H1 (cell line): ENCODE data around the gene FARS2. TPM values are rescaled to one million over a fixed set of nuclear protein-coding genes. Genes with fewer than 3 reads are reported as not detected.

Source experiments
- CTCF ChIA-PET: fragments of 300-600 bp; sonication (Branson Sonifier 250); formaldehyde crosslinking; loops from one replicate; lab custom pipeline; 2021; ENCODE audit not compliant: partially characterized antibody; lab: Charles Lee
- POLR2A ChIA-PET: fragments of 300-600 bp; sonication (Branson Sonifier 250); formaldehyde crosslinking; loops from one replicate; lab custom pipeline; 2021; ENCODE audit warnings: inconsistent platforms; ENCODE audit not compliant: partially characterized antibody; lab: Charles Lee
- DNase-seq, 2 experiments: peaks; one replicate each; pipeline versions ENCODE4 v3.0.0 to v3.0.0-alpha.2; 2010 to 2022; ENCODE audit warnings: low spot score in 2 of 2, low read depth in 1 of 2, mixed read lengths in 1 of 2
- FAIRE-seq: peaks from 2 replicates; lab custom pipeline; 2011; peaks lifted over from hg19 to GRCh38; lab: Jason Lieb, UNC
- H2AFZ ChIP-seq: 2 replicates; pipeline ENCODE4 v1.8.1; 2012; ENCODE audit warnings: low read length, inconsistent platforms
- H2AK5ac ChIP-seq: 2 replicates; pipeline ENCODE4 v1.6.1; 2013; ENCODE audit warnings: low read depth, low read length
- H2BK120ac ChIP-seq: replicated peaks from 2 replicates; pipeline ENCODE3; 2013; ENCODE audit warnings: low read depth, low read length, inconsistent platforms
- H2BK12ac ChIP-seq: 2 replicates; pipeline ENCODE4 v1.6.1; 2013; ENCODE audit warnings: low read depth, low read length
- H2BK15ac ChIP-seq: 2 replicates; pipeline ENCODE4 v1.6.1; 2013; ENCODE audit warnings: low read length
- H2BK20ac ChIP-seq: 2 replicates; pipeline ENCODE4 v1.6.1; 2013; ENCODE audit warnings: low read length
- H2BK5ac ChIP-seq: 2 replicates; pipeline ENCODE4 v1.6.1; 2013; ENCODE audit warnings: low read depth, low read length
- H3K14ac ChIP-seq: 2 replicates; pipeline ENCODE4 v1.6.1; 2013; ENCODE audit warnings: inconsistent platforms; ENCODE audit not compliant: insufficient read length
- H3K18ac ChIP-seq: 2 replicates; pipeline ENCODE4 v1.6.1; 2013; ENCODE audit warnings: low read length; ENCODE audit errors: extremely low read depth
- H3K23ac ChIP-seq: 2 replicates; pipeline ENCODE4 v1.6.1; 2013; ENCODE audit warnings: inconsistent platforms; ENCODE audit not compliant: insufficient read length
- H3K23me2 ChIP-seq: 2 replicates; pipeline ENCODE4 v1.6.1; 2013; ENCODE audit warnings: low read depth, low read length
- H3K27ac ChIP-seq: 2 replicates; pipeline ENCODE4 v1.6.1; 2011; ENCODE audit warnings: low read depth, low read length, inconsistent platforms
- H3K27me3 ChIP-seq, 4 experiments: replicated peaks in 1 of 4; 1 replicate in 1 of 4; 2 replicates in 3 of 4; pipeline versions ENCODE4 v1.6.1 to v1.8.1; 2011 to 2013; ENCODE audit warnings: low read length in 3 of 4, mild to moderate bottlenecking in 3 of 4, inconsistent platforms in 2 of 4, mixed read lengths in 2 of 4, moderate library complexity in 1 of 4; ENCODE audit not compliant: control insufficient read depth in 3 of 4, insufficient read depth in 3 of 4; ENCODE audit errors: extremely low read depth in 1 of 4
- H3K36me3 ChIP-seq, 4 experiments: 2 replicates each; pipeline versions ENCODE4 v1.6.1 to v1.8.1; 2011 to 2013; ENCODE audit warnings: mild to moderate bottlenecking in 4 of 4, low read length in 3 of 4, moderate library complexity in 2 of 4, control low read depth in 1 of 4, inconsistent platforms in 1 of 4; ENCODE audit not compliant: insufficient read depth in 4 of 4, control insufficient read depth in 2 of 4
- H3K4ac ChIP-seq: replicated peaks from 2 replicates; pipeline ENCODE3; 2013; ENCODE audit warnings: low read length, low read depth, mixed read lengths, inconsistent platforms; ENCODE audit not compliant: insufficient read length
- H3K4me1 ChIP-seq, 4 experiments: replicated peaks in 1 of 4; 1 replicate in 1 of 4; 2 replicates in 3 of 4; pipeline versions ENCODE4 v1.6.1 to v1.8.1; 2011 to 2013; ENCODE audit warnings: low read length in 3 of 4, inconsistent platforms in 2 of 4, mixed read lengths in 1 of 4; ENCODE audit not compliant: insufficient read depth in 4 of 4, control insufficient read depth in 3 of 4
- H3K4me2 ChIP-seq, 2 experiments: 2 replicates each; pipeline versions ENCODE4 v1.6.1 to v1.8.1; 2011 to 2013; ENCODE audit warnings: low read depth in 2 of 2, low read length in 2 of 2, control low read depth in 1 of 2, inconsistent platforms in 1 of 2, mild to moderate bottlenecking in 1 of 2; ENCODE audit not compliant: insufficient read depth in 1 of 2
- H3K4me3 ChIP-seq, 4 experiments: fragments of 200-600, 300-600 bp in 1 of 4; sonication (generic), shearing (Covaris generic), sonication (Bioruptor Twin) in 1 of 4; 2 replicates each; pipeline versions ENCODE4 v1.5.1 to v1.8.1; 2011 to 2016; ENCODE audit warnings: low read length in 4 of 4, low read depth in 3 of 4, control low read depth in 2 of 4, inconsistent platforms in 2 of 4, mild to moderate bottlenecking in 2 of 4, mixed read lengths in 1 of 4, moderate library complexity in 1 of 4; ENCODE audit not compliant: insufficient read depth in 2 of 4; ENCODE audit errors: extremely low read depth in 1 of 4
- H3K56ac ChIP-seq: replicated peaks from 2 replicates; pipeline ENCODE3; 2013; ENCODE audit warnings: low read depth, mild to moderate bottlenecking, mixed read lengths, low read length, inconsistent platforms; ENCODE audit not compliant: insufficient read length
- H3K79me1 ChIP-seq: 2 replicates; pipeline ENCODE4 v1.6.1; 2013; ENCODE audit warnings: low read depth, low read length, control low read depth
- H3K79me2 ChIP-seq, 2 experiments: 2 replicates each; pipeline versions ENCODE4 v1.6.1 to v1.8.1; 2012 to 2013; ENCODE audit warnings: low read length in 2 of 2, mild to moderate bottlenecking in 2 of 2, inconsistent platforms in 1 of 2; ENCODE audit not compliant: insufficient read depth in 2 of 2, control insufficient read depth in 1 of 2
- H3K9ac ChIP-seq, 4 experiments: replicated peaks in 1 of 4; 1 replicate in 1 of 4; 2 replicates in 3 of 4; pipeline versions ENCODE4 v1.6.1 to v1.8.1; 2011 to 2013; ENCODE audit warnings: low read depth in 3 of 4, low read length in 3 of 4, control low read depth in 2 of 4, mild to moderate bottlenecking in 2 of 4, moderate library complexity in 2 of 4, inconsistent platforms in 1 of 4; ENCODE audit errors: extremely low read depth in 1 of 4
- H3K9me3 ChIP-seq, 2 experiments: 2 replicates each; pipeline versions ENCODE4 v1.6.1 to v1.8.1; 2012 to 2013; ENCODE audit warnings: mild to moderate bottlenecking in 2 of 2, moderate library complexity in 2 of 2, control low read depth in 1 of 2, inconsistent platforms in 1 of 2, low read depth in 1 of 2, low read length in 1 of 2, mixed read lengths in 1 of 2; ENCODE audit not compliant: insufficient read depth in 2 of 2
- H4K20me1 ChIP-seq, 2 experiments: replicated peaks in 1 of 2; 2 replicates each; pipeline versions ENCODE3 to v1.8.1; 2011 to 2013; ENCODE audit warnings: inconsistent platforms in 2 of 2, low read length in 2 of 2, mild to moderate bottlenecking in 1 of 2; ENCODE audit not compliant: insufficient read depth in 2 of 2, control insufficient read depth in 1 of 2
- H4K5ac ChIP-seq: 2 replicates; pipeline ENCODE4 v1.6.1; 2013; ENCODE audit warnings: low read length, low read depth, mixed read lengths, inconsistent platforms; ENCODE audit not compliant: insufficient read length
- H4K8ac ChIP-seq: 2 replicates; pipeline ENCODE4 v1.8.0; 2013; ENCODE audit warnings: mild to moderate bottlenecking, moderate library complexity, low read length, inconsistent platforms; ENCODE audit not compliant: insufficient read depth; ENCODE audit errors: extremely low read depth
- H4K91ac ChIP-seq: replicated peaks from 2 replicates; pipeline ENCODE3; 2013; ENCODE audit warnings: low read length, mixed read lengths, inconsistent platforms; ENCODE audit not compliant: insufficient read length
- SAP30 ChIP-seq: fragments of 300-600 bp; sonication (generic); IDR thresholded peaks from 2 replicates; pipeline ENCODE4 v1.7.1; 2012; ENCODE audit warnings: low read length, moderate library complexity, mild to moderate bottlenecking, inconsistent platforms; ENCODE audit not compliant: insufficient read depth, insufficient replicate concordance
- WGBS, 2 experiments: shearing (Covaris generic) in 1 of 2; methylation state at CpG; one replicate each; pipeline versions ENCODE4 v1.1.6 to v1.1.7; 2013 to 2015; ENCODE audit warnings: low lambda C conversion rate in 2 of 2, mixed read lengths in 2 of 2, inconsistent platforms in 1 of 2, low coverage in 1 of 2, missing lambda C conversion rate in 1 of 2; ENCODE audit not compliant: insufficient replicate concordance in 2 of 2, insufficient coverage in 1 of 2, insufficient read length in 1 of 2; ENCODE audit errors: extremely low coverage in 1 of 2, missing lambda C conversion rate in 1 of 2; 5-methylcytosine and 5-hydroxymethylcytosine counted together
- polyA plus RNA-seq, 7 experiments: library from polyadenylated mRNA; depleted of rRNA in 3 of 7; stranded (reverse) in 5 of 7; unstranded in 2 of 7; fragments of >200 nt in 5 of 7; fragments of 200-250 nt in 2 of 7; gene quantifications; 1 replicate in 5 of 7; 2 replicates in 1 of 7; 4 replicates in 1 of 7; pipeline versions ENCODE4 v1.2.1 to v1.2.3, GENCODE V29; 2011 to 2013; ENCODE audit warnings: missing spikeins in 2 of 7, mixed read lengths in 2 of 7
- total RNA-seq: library from RNA; stranded (reverse); fragmentation: NEBNext Ultra II Directional; extraction: Animal tissue kit (Norgen Biotek cat#: 25700); gene quantifications from 2 replicates; pipeline ENCODE4 v1.2.1, GENCODE V29; 2021

Gene FARS2
- total and polyA plus RNA-seq, 2 of the 8 experiments (the other 6 are each of a cell fraction or from before 2014, with no cell fraction given) = 11.7 to 14.4 TPM

GRCh38 chr6:5235830-5236229 lies 25.5 kb upstream of the FARS2 start:
- Histone ChIP-seq H4K8ac (no peak overlapping the region), H3K4me1 (peaks cover 0 to 6% (median 0%) of the 10 kb centered on the region in 4 experiments; a peak in 2 of 7 replicates), H3K4me2 (no peak overlapping the region), H2AK5ac (no peak overlapping the region), H2BK120ac (no peak overlapping the region), H3K27ac (no peak overlapping the region), H3K36me3 (no peaks in the 10 kb centered on the region; a peak in 2 of 8 replicates), H4K91ac (no peak overlapping the region), H3K14ac (no peak overlapping the region), H3K9me3 (no peaks in the 10 kb centered on the region), H3K23me2 (no peaks in the 10 kb centered on the region), H3K79me2 (peaks cover 0 to 8% of the 10 kb centered on the region in 2 experiments; a peak in 1 of 4 replicates), H3K79me1 (peaks cover 5% of the 10 kb centered on the region; the same call in 1 of the 2 replicates), H2BK12ac (no peak overlapping the region), H3K27me3 (no peaks in the 10 kb centered on the region), H3K9ac (no peak overlapping the region), H3K18ac (no peak overlapping the region), H4K20me1 (peaks cover 5 to 9% of the 10 kb centered on the region in 2 experiments), H3K4me3 (no peak overlapping the region), H4K5ac (no peak overlapping the region), H2BK15ac (no peak overlapping the region), H2AFZ (no peak overlapping the region), H2BK20ac (no peak overlapping the region), H3K23ac (no peak overlapping the region), H3K4ac (no peak overlapping the region), H2BK5ac (no peak overlapping the region), H3K56ac (no peak overlapping the region)
- TF ChIP-seq SAP30 = no peak
- POLR2A ChIA-PET = interaction anchor here (2.3 kb wide), 1 partner anchor 24 kb away, joined by 4 read pairs; no protein-coding TSS in a partner anchor
- CTCF ChIA-PET = interaction anchor here (1.6 kb wide), 1 partner anchor 22 kb away, joined by 5 read pairs; no protein-coding TSS in a partner anchor
- no peak for FAIRE-seq
- 98% methylated on average over 2 of the region's 2 CpGs; no CpG with 5 or more reads in 1 of the 2 experiments for WGBS, 2 experiments
- DNase-seq = no peak
